Measurements from ENCODE around the gene MUC13. TPM values are rescaled to one million over a fixed set of nuclear protein-coding genes. Genes with fewer than 3 reads are reported as not detected.

MUC13 gene
- total RNA-seq, 2 experiments from 2014 or later, result not detected

- Histone ChIP-seq H3K36me3 (ENCODE audit: insufficient read depth, low read length) (no peaks in the 10 kb centered on the region), H4K20me1 (ENCODE audit: insufficient read depth, low read length) (no peaks in the 10 kb centered on the region), H2AFZ (ENCODE audit: low read length) (no peak overlapping the region), H3K4me1 (ENCODE audit: insufficient read depth, low read length, poor library complexity, severe bottlenecking) (no peaks in the 10 kb centered on the region), H3K9me2 (ENCODE audit: insufficient read depth, low read length) (no peaks in the 10 kb centered on the region), H3K9me3 (ENCODE audit: low read length) (no peaks in the 10 kb centered on the region), H3K27ac (ENCODE audit: low read depth, low read length, poor library complexity, severe bottlenecking) (no peak overlapping the region), H3K4me2 (ENCODE audit: low read length) (no peak overlapping the region), H3K4me3 (ENCODE audit: low read depth, low read length, poor library complexity, severe bottlenecking) (no peak overlapping the region), H3K79me2 (ENCODE audit: insufficient read depth, low read depth, low read length) (no peaks in the 10 kb centered on the region)
- intact Hi-C loops (cut with micrococcal nuclease; ENCODE audit: unreplicated experiment), result no loop called here
- TF ChIP-seq EZH2phosphoT487 (IDR thresholded peaks at IDR 0.05; ENCODE audit: borderline replicate concordance, low read depth, low read length) (no peak), CTCF (conservative IDR thresholded peaks at IDR 0.05; ENCODE audit: low read length) (no peak)
- ChIA-PET POLR2A (no interaction called here), CTCF (ENCODE audit: unreplicated experiment) (no interaction called here)
- no TSS peak for BruUV-seq (replicated peaks)
- DNase-seq (ENCODE audit: low spot score), result no peak
Measured at GRCh38 chr3:124884474-124885101, 50.0 kb downstream of the MUC13 start.

- H3K4me1 ChIP-seq (ENCODE audit: insufficient read depth, low read length, poor library complexity, severe bottlenecking), result no peaks in the 10 kb centered on the region
- no peaks in the 10 kb centered on the region for H3K79me2 ChIP-seq (ENCODE audit: insufficient read depth, low read depth, low read length)
- ChIA-PET CTCF (ENCODE audit: unreplicated experiment) (no interaction called here), POLR2A (no interaction called here)
- no peak overlapping the region for H3K27ac ChIP-seq (ENCODE audit: low read depth, low read length, poor library complexity, severe bottlenecking)
- no TSS peak for BruUV-seq (replicated peaks)
- H3K4me2 ChIP-seq (ENCODE audit: low read length), result no peak overlapping the region
- no peak overlapping the region for H3K4me3 ChIP-seq (ENCODE audit: low read depth, low read length, poor library complexity, severe bottlenecking)
- no peak overlapping the region for H2AFZ ChIP-seq (ENCODE audit: low read length)
- TF ChIP-seq CTCF (conservative IDR thresholded peaks at IDR 0.05; ENCODE audit: low read length) (no peak), EZH2phosphoT487 (IDR thresholded peaks at IDR 0.05; ENCODE audit: borderline replicate concordance, low read depth, low read length) (no peak)
- H3K9me3 ChIP-seq (ENCODE audit: low read length), result no peaks in the 10 kb centered on the region
- H3K9me2 ChIP-seq (ENCODE audit: insufficient read depth, low read length), result no peaks in the 10 kb centered on the region
- intact Hi-C loops (cut with micrococcal nuclease; ENCODE audit: unreplicated experiment), result no loop called here
- no peaks in the 10 kb centered on the region for H4K20me1 ChIP-seq (ENCODE audit: insufficient read depth, low read length)
- no peaks in the 10 kb centered on the region for H3K36me3 ChIP-seq (ENCODE audit: insufficient read depth, low read length)
- no peak for DNase-seq (ENCODE audit: low spot score)
Measured at GRCh38 chr3:124883766-124884473, 50.6 kb downstream of the MUC13 start.
